GM10266 (cell line): ENCODE data around the gene ZNF292.

Experiments
- DNase-seq: peaks from one replicate; pipeline ENCODE4 v3.0.0; 2012; ENCODE audit errors: extremely low spot score
- TF ChIP-seq, protein P1 (sequence below): IDR thresholded peaks from 2 replicates; pipeline ENCODE4 v1.5.1; 2012; ENCODE audit warnings: mild to moderate bottlenecking, low read depth; ENCODE audit not compliant: control insufficient read depth, insufficient read depth; ENCODE audit errors: missing control alignments

The ZNF292 gene

DNA sequence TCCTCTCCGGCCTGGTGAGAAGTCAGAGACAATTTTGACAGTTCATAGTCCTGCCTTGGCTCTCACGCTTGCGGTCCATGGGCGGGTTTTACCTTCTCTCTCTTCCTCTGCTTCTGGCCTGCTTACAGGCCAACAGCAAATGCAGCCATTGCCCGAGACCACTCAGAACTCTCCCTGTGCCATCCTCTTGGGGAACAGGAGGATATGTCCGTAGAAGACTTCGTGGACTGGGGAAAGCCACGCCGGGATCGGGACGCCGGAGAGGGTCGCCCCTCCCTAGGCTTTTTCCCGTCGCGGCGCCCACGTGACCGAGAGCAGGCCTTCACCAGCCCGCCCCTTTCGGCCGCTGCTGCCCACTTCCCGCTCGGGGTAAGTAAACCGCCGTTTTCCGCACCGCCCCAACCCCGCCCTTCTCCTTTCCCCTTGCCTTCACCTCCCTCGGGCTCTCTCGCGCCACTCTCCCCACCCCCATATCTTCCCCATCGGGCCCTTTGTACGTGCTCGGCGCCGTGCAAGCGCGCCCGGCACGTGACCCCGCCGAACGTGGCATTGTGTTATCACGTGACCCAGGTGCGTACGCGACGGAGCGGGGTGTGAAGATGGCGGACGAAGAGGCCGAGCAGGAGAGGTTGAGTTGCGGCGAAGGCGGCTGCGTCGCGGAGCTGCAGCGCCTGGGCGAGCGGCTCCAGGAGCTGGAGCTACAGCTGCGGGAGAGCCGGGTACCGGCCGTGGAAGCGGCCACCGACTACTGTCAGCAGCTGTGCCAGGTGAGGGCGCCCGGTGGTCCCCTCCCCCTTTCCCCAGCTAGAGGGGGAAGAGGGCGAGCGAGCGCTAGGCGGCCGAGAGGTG is at the start of gene ZNF292:
ZNF292 (plus strand) TSS at position 573 of the 849 bp plus-strand sequence; CDS start at position 600, 27 bp downstream.
- TF ChIP-seq, protein P1, sequence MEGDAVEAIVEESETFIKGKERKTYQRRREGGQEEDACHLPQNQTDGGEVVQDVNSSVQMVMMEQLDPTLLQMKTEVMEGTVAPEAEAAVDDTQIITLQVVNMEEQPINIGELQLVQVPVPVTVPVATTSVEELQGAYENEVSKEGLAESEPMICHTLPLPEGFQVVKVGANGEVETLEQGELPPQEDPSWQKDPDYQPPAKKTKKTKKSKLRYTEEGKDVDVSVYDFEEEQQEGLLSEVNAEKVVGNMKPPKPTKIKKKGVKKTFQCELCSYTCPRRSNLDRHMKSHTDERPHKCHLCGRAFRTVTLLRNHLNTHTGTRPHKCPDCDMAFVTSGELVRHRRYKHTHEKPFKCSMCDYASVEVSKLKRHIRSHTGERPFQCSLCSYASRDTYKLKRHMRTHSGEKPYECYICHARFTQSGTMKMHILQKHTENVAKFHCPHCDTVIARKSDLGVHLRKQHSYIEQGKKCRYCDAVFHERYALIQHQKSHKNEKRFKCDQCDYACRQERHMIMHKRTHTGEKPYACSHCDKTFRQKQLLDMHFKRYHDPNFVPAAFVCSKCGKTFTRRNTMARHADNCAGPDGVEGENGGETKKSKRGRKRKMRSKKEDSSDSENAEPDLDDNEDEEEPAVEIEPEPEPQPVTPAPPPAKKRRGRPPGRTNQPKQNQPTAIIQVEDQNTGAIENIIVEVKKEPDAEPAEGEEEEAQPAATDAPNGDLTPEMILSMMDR = peak; percentile 3
- DNase-seq = peak; percentile 89

DNA sequence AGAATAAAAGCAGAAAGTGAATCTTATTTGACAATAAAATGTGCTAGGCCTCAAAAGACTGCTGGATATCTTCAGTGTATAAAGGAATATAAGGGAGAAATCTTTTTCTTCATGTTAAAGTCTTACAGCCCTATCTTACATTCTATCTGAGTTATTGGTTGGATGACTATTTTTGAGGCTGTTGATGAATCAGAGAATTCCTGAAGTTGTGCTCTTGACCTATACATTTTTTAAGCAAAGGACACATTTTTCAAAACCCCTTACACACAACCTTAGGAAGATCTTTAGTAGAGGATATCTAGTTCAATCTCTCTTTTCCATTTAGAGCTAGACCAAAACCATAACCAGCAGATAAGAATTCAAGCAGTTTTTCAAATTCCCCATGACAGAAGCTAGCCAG is 49.5 kb upstream of the ZNF292 start:
- no peak for DNase-seq
- TF ChIP-seq, protein P1 = no peak

DNA sequence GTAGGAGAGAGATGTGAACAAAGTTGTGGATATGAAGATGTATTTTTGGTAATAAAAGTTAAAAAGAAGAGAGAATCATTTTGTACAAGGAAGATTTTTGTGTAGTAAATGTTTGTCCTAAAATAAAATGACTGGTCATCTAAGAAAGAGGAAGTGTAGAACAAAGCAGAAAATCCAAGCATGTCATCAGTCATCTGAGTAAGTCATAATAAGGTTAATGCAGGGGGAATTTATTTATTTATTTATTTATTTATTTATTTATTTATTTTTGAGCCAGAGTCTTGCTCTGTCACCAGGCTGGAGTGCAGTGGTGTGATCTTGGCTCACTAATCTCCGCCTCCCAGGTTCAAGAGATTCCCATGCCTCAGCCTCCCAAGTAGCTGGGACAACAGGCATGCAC is 44.7 kb upstream of the ZNF292 start:
- DNase-seq = no peak
- TF ChIP-seq, protein P1 = no peak

DNA sequence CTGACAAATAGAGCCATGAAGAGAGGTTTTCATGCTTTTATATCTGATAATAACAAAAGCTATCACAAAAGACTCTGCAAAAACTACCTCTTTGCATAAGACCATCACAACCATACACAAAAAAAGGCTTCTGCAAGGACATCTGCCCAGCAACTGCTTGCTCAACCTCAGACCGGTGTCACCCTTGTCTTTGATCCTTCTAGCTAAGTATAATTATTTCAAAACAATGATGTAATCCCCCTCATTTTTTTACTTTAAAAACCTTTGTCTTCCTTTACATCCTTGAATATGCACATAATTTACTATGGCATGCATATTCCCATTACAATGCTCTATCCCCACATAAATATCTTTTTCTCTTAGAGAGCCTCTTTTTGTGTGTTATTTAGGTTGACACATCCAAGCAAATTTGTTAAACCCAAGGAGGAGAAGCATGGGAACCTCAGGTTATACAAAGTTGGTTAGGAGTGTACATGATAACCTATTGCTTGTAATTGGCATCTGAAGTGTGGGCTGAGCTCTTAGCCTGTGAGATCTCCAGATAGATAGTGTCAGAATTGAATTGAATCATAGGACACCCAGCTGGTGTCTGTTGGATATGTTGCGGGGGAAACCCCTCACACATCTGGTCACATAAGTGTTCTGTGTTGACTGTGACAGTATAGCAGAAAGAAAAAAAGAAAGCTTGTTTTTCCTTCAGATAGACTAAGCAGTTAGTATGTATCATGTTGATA is 39.8 kb upstream of the ZNF292 start:
- DNase-seq = peak; percentile 52
- TF ChIP-seq, protein P1 = no peak

DNA sequence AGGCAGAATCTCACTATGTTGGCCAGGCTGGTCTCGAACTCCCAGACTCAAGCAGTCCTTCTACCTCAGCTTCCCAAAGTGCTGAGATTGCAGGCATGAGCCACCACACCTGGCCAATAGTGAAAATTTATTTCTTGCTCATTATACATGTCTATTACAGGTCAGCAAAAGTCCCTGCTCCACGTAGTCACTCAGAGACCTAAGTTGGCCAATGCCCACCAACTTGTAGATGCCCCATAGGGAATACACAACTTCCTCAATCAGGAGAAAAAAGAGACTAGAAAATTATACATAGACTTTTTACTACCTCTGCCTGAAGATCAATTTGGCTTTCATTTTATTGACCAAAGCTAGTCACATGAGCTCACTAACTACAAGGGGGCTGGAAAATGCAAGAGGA is 38.4 kb upstream of the ZNF292 start:
- TF ChIP-seq, protein P1 = no peak
- no peak for DNase-seq

DNA sequence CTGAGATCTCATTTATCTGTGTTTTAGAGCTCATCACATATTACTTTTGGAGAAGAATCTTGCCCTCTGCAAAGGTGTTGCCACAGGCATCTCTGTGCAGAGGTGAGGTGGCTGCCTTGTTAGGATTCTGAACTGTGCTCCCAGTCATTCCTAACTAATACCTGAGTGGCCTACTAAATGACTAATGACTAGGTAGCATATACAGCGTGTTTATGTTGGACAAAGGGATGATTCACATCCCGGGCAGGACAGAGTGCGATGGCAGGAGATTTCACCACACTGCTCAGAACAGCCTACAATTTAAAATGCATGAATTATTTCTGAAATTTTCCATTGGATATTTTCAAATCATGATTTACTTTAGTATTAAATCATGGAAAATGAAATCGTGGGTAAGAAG is 37.3 kb upstream of the ZNF292 start:
- DNase-seq = no peak
- TF ChIP-seq, protein P1 = no peak

DNA sequence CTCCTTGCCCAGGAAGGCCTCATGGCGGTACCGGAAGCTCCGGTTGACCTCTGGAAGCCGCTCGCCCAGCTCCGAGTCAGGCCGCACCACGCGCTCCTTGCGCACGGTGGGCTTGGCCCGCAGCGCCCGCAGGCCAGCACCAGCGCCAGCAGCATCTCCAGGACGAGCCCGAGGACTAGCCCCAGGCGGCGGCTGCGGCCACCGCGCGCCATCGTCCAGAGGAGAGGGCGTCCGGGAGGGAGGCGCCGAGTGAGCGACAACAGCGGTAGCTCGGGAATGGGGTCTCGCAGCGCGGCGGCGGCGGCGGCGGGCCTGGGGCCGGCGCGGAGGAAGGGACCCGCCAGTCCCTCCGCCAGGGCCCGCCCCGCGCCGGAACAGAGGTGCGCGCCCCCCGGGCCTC is 32.9 kb upstream of the ZNF292 start:
- TF ChIP-seq, protein P1 = no peak
- DNase-seq = no peak
